ENCODE results near the gene KLHL17. TPM values are rescaled to one million over a fixed set of nuclear protein-coding genes. Genes with fewer than 3 reads are reported as not detected.

The KLHL17 gene
- total RNA-seq, 1 experiment from 2014 or later: 41.4 TPM

DNA sequence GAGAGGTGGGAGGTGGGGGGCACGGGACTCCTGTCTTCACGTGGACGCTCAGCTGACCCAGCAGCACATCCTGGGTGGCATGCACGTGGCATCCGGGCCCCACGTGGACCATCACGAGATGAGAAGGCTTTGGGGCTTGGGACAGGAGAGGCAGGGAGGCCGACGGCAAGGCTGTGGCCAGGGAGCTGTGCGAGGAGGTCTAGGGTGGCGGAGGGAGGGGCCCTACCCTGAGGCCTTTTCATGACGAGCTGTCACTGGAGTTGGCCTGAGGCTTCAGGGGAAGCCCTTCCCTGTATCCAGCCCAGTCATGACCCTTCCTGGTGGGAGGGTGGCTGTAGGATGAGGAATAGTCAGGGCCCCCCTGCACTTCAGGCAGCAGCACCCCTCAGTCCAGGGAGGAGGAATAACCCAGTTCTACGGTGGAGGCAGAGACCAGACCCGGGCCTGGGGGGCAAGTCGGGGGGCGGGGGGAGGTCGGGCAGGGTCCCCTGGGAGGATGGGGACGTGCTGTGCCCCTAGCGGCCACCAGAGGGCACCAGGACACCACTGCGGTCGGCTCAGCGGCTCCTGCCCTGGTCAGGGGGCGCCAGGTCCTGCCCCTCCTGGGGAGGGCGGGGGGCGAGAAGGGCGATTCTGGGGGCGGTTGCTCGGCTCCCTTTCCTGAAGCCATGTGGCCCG lies 23.6 kb downstream of the KLHL17 start:
- Histone ChIP-seq H4K8ac (replicated peaks; ENCODE audit: insufficient read length, low read depth, low read length) (no peak overlapping the region), H3K79me1 (ENCODE audit: insufficient read depth, low read depth, low read length, poor library complexity, severe bottlenecking) (no peaks in the 10 kb centered on the region), H2AK5ac (ENCODE audit: insufficient read length, low read length) (no peak overlapping the region), H3K4ac (ENCODE audit: low read depth, low read length) (no peak overlapping the region), H2BK120ac (ENCODE audit: low read depth, low read length, poor library complexity, severe bottlenecking) (no peak overlapping the region), H3K79me2 (ENCODE audit: insufficient read depth, low read length) (no peaks in the 10 kb centered on the region), H3K9ac (ENCODE audit: extremely low read depth, insufficient read length, low read length) (no peak overlapping the region), H3K9me3 (ENCODE audit: control insufficient read depth, low read depth, low read length) (no peaks in the 10 kb centered on the region), H2BK15ac (ENCODE audit: low read depth, low read length) (no peak overlapping the region), H3K23ac (ENCODE audit: insufficient read length, low read depth, low read length) (no peak overlapping the region), H3T11ph (ENCODE audit: low read length) (no peak overlapping the region), H2BK12ac (ENCODE audit: insufficient read length, low read depth, low read length) (no peak overlapping the region), H3K14ac (ENCODE audit: insufficient read depth, low read length) (no peak overlapping the region), H2BK5ac (ENCODE audit: insufficient read length, low read length) (no peak overlapping the region), H3K27ac (ENCODE audit: insufficient read length, low read depth, low read length) (no peak overlapping the region), H2BK20ac (ENCODE audit: low read depth, low read length, poor library complexity, severe bottlenecking) (no peak overlapping the region), H3K4me2 (ENCODE audit: insufficient read depth, insufficient read length, low read length) (no peak overlapping the region), H4K5ac (ENCODE audit: insufficient read length, low read depth, low read length) (no peak overlapping the region), H3K4me1 (ENCODE audit: insufficient read depth, low read length) (no peaks in the 10 kb centered on the region), H3K56ac (ENCODE audit: insufficient read length, low read depth, low read length) (no peak overlapping the region), H4K20me1 (ENCODE audit: control insufficient read depth, insufficient read depth, insufficient read length) (no peaks in the 10 kb centered on the region), H3K18ac (ENCODE audit: insufficient read length, low read depth, low read length) (no peak overlapping the region), H4K91ac (ENCODE audit: insufficient read length, low read depth, low read length) (no peak overlapping the region), H3K27me3 (ENCODE audit: insufficient read depth, low read length) (peaks cover 2% of the 10 kb centered on the region; the same call in 1 of the 2 replicates), H2AFZ (ENCODE audit: low read length) (no peak overlapping the region), H3K23me2 (ENCODE audit: insufficient read length, low read depth, low read length, poor library complexity, severe bottlenecking) (no peaks in the 10 kb centered on the region)
- no CpG with 5 or more reads among the region's 29 CpGs for WGBS (ENCODE audit: extremely low coverage, insufficient read length, low lambda C conversion rate)
- TF ChIP-seq, protein P1, sequence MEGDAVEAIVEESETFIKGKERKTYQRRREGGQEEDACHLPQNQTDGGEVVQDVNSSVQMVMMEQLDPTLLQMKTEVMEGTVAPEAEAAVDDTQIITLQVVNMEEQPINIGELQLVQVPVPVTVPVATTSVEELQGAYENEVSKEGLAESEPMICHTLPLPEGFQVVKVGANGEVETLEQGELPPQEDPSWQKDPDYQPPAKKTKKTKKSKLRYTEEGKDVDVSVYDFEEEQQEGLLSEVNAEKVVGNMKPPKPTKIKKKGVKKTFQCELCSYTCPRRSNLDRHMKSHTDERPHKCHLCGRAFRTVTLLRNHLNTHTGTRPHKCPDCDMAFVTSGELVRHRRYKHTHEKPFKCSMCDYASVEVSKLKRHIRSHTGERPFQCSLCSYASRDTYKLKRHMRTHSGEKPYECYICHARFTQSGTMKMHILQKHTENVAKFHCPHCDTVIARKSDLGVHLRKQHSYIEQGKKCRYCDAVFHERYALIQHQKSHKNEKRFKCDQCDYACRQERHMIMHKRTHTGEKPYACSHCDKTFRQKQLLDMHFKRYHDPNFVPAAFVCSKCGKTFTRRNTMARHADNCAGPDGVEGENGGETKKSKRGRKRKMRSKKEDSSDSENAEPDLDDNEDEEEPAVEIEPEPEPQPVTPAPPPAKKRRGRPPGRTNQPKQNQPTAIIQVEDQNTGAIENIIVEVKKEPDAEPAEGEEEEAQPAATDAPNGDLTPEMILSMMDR (conservative IDR thresholded peaks at IDR 0.05): peak; percentile 96
- Mint-ChIP-seq H3K27me3 (ENCODE audit: low read depth) (peaks cover 88% of the 10 kb centered on the region), H3K9me3 (peaks cover 2 to 8% of the 10 kb centered on the region in 2 experiments; a peak in 4 of 5 replicates), H3K36me3 (ENCODE audit: insufficient read depth in 1 of 3, low read depth in 3 of 3) (no peaks in the 10 kb centered on the region; a peak in 1 of 7 replicates), H3K27ac (no peak overlapping the region), H3K4me1 (no peaks in the 10 kb centered on the region), H3K4me3 (no peak overlapping the region)
- no peak for DNase-seq

Data from H9 (cell line).